Right lobe of liver (tissue), 6 donors: ENCODE results near the gene SLC24A4. TPM values are rescaled to one million over a fixed set of nuclear protein-coding genes. Genes with fewer than 3 reads are reported as not detected.

Experiments used
- ATAC-seq, 4 donors: fragments of 200-7000 bp; cut with Tn5 transposase; one replicate each; pipeline ENCODE4 v1.9.1; 2020; ENCODE audit warnings: mild to moderate bottlenecking in 4 of 4, moderate library complexity in 4 of 4
- DNase-seq, 3 donors: peaks; one replicate each; pipeline ENCODE4 v3.0.0-alpha.2; 2020
- H3K27ac ChIP-seq, 3 donors: fragments of 200-600 bp; one replicate each; pipeline ENCODE4 v1.8.0; 2022
- H3K27me3 ChIP-seq, 2 donors: fragments of 200-600 bp; one replicate each; pipeline ENCODE4 v1.8.0; 2022
- H3K36me3 ChIP-seq, 4 donors: fragments of 200-600 bp; sonication (generic) in 1 of 4; one replicate each; pipeline versions ENCODE4 v1.5.1 to v1.8.0; 2017 to 2022; ENCODE audit warnings: control low read depth in 1 of 4
- H3K4me1 ChIP-seq, 4 donors: fragments of 200-600 bp; sonication (generic) in 1 of 4; one replicate each; pipeline versions ENCODE4 v1.5.1 to v1.8.0; 2017 to 2022; ENCODE audit warnings: control low read depth in 1 of 4
- H3K4me3 ChIP-seq, 3 donors: fragments of 200-600 bp; one replicate each; pipeline ENCODE4 v1.8.0; 2022
- H3K9me3 ChIP-seq, 4 donors: fragments of 200-600 bp; sonication (generic) in 1 of 4; one replicate each; pipeline versions ENCODE4 v1.5.1 to v1.8.0; 2017 to 2022; ENCODE audit warnings: control low read depth in 1 of 4
- POLR2A ChIP-seq: fragments of 450-650 bp; IDR thresholded peaks from one replicate; pipeline ENCODE4 v1.6.1; 2017; ENCODE audit warnings: antibody characterized with exemption, mild to moderate bottlenecking
- WGBS: methylation state at CpG from one replicate; pipeline ENCODE4 v1.1.6; 2018; ENCODE audit warnings: low coverage, low lambda C conversion rate; ENCODE audit not compliant: insufficient coverage; ENCODE audit errors: missing lambda C conversion rate; 5-methylcytosine and 5-hydroxymethylcytosine counted together
- intact Hi-C, 2 donors: fragments of 100-400 bp; cut with DNase I; formaldehyde crosslinking; loops; one replicate each; pipeline versions ENCODE4 v1.11.2 to v1.14.1; 2022
- total RNA-seq, 6 experiments: library from RNA; depleted of rRNA in 2 of 6; stranded (reverse); fragments of >200 nt in 2 of 6; fragmentation: NEBNext Ultra II Directional in 3 of 6; extraction: Animal tissue kit (Norgen Biotek cat#: 25700) in 3 of 6; gene quantifications; one replicate each; pipeline versions ENCODE4 v1.1.0 to v1.2.4, GENCODE V29; 2016 to 2023
- TF ChIP-seq, protein P1 (sequence below), 4 donors: fragments of 200-600 bp in 3 of 4; fragments of 450-650 bp in 1 of 4; IDR thresholded peaks; one replicate each; pipeline versions ENCODE4 v1.5.1 to v1.8.0; 2016 to 2022; ENCODE audit warnings: antibody characterized with exemption in 4 of 4, mild to moderate bottlenecking in 2 of 4
- donor health status: DM: no; HTN: yes; CAD: no.
- donor health status: DM: no; HTN: no; CAD: no.
- donor health status: DM: no; HTN: no; CAD: no.
- donor health status: DM: no; HTN: yes; CAD: no.
- donor health status: DM: no; HTN: yes; CAD: no.

SLC24A4 gene
- total RNA-seq, 6 experiments from 2014 or later: 0.06 to 0.29 (median 0.21) TPM

DNA sequence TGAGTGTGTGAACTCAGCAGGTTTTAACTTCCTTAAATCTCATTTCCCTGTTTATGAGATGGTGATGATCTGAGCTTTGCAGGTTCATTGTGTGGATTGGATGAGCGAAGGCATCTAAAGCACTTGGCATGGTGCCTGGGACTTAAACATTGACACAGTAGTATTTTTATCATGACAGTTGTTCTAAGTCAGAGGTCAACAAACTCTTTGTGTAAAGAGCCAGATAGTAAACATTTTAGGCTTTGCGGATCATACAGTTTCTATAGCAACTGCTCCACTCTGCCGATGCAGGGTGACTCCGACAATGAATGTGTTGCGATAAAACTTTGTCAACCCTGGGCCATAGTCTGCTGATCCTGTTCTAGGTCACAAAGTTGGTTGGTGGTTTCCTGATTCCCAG is 25.2 kb downstream of the SLC24A4 start:
- no peak overlapping the region for H3K4me3 ChIP-seq
- H3K9me3 ChIP-seq: no peaks in the 10 kb centered on the region
- 27% methylated on average over 1 of the region's 5 CpGs for WGBS
- peak; percentile 33 to 91 (median 80) for ATAC-seq
- no peak for TF ChIP-seq POLR2A
- TF ChIP-seq, protein P1, sequence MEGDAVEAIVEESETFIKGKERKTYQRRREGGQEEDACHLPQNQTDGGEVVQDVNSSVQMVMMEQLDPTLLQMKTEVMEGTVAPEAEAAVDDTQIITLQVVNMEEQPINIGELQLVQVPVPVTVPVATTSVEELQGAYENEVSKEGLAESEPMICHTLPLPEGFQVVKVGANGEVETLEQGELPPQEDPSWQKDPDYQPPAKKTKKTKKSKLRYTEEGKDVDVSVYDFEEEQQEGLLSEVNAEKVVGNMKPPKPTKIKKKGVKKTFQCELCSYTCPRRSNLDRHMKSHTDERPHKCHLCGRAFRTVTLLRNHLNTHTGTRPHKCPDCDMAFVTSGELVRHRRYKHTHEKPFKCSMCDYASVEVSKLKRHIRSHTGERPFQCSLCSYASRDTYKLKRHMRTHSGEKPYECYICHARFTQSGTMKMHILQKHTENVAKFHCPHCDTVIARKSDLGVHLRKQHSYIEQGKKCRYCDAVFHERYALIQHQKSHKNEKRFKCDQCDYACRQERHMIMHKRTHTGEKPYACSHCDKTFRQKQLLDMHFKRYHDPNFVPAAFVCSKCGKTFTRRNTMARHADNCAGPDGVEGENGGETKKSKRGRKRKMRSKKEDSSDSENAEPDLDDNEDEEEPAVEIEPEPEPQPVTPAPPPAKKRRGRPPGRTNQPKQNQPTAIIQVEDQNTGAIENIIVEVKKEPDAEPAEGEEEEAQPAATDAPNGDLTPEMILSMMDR (IDR thresholded peaks at IDR 0.05): no peak
- intact Hi-C loops: no loop called here
- DNase-seq: no peak
- H3K27me3 ChIP-seq: no peaks in the 10 kb centered on the region
- no peaks in the 10 kb centered on the region for H3K36me3 ChIP-seq
- peaks cover 0 to 8% (median 0%) of the 10 kb centered on the region in 4 donors for H3K4me1 ChIP-seq
- no peak overlapping the region for H3K27ac ChIP-seq

DNA sequence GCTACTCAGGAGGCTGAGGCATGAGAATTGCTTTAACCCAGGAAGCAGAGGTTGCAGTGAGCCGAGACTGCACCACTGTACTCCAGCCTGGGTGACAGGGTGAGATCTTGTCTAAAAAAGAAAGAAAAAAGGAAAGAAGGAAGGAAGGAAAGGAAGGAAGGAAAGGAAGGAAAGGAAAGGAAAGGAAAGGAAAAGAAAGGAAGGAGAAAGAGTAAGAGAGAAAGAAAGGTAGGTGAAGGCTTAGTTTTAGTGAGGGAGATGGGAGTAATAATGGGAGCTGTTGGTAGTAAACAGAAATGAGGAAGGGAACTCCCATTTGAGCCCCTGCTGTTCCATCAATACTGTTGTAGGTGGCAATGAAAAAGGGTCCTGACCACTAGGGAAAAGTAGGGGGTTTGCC is 28.8 kb downstream of the SLC24A4 start:
- ATAC-seq: no peak
- Histone ChIP-seq H3K9me3 (no peaks in the 10 kb centered on the region), H3K27me3 (no peaks in the 10 kb centered on the region), H3K4me1 (peaks cover 0 to 8% (median 0%) of the 10 kb centered on the region in 4 donors), H3K36me3 (no peaks in the 10 kb centered on the region), H3K27ac (no peak overlapping the region), H3K4me3 (no peak overlapping the region)
- intact Hi-C loops: no loop called here
- 82% methylated on average over 1 of the region's 1 CpG for WGBS
- no peak for DNase-seq
- TF ChIP-seq, protein P1 (IDR thresholded peaks at IDR 0.05): no peak
- no peak for TF ChIP-seq POLR2A

DNA sequence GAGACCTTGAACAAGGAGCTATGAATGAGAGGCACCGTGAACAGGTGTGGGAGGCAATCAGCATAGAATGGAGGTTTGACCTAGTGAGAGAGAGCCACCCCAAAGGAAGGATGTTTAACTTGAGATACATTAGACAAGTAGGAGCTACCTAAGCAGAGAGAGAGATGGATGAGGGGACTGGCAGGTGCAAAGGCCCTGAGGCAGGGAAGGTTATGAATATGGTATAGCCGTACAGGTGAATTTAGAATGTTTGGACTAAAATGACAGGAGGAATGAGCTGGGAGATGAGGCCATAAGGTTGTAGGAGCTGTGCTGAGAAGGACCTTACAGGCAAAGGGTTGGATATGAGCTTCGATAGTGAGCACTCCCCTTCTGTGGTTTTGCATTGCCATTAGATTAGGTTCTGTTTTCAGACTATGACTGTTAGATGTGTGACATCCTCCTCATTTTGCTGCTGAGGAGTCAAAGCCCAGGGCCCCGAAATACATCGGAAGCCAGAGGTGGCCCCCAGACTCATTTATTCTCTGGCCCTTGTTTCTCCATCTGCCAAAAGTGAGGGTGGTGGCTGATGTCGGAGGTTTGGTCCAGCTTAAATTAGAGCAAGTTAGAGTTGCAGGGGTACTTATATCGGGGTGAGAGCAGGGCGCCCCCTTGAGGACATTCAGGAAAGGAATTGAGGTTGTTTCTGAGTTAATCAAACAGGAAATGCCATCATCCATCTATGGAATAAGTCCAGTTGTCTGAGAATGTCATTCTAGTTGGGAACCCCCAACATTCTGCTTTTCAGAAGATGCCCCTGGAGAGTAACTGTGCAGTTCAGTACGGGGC is 29.4 kb downstream of the SLC24A4 start:
- DNase-seq: no peak
- Histone ChIP-seq H3K36me3 (no peaks in the 10 kb centered on the region), H3K27ac (no peak overlapping the region), H3K4me1 (peaks cover 0 to 8% (median 0%) of the 10 kb centered on the region in 4 donors), H3K9me3 (no peaks in the 10 kb centered on the region), H3K4me3 (no peak overlapping the region), H3K27me3 (no peaks in the 10 kb centered on the region)
- intact Hi-C loops: no loop called here
- ATAC-seq: no peak
- TF ChIP-seq, protein P1 (IDR thresholded peaks at IDR 0.05): peak in 3 of 4 donors; percentile 6 to 23 (median 21)
- no peak for TF ChIP-seq POLR2A
- 40% methylated on average over 9 of the region's 9 CpGs for WGBS

DNA sequence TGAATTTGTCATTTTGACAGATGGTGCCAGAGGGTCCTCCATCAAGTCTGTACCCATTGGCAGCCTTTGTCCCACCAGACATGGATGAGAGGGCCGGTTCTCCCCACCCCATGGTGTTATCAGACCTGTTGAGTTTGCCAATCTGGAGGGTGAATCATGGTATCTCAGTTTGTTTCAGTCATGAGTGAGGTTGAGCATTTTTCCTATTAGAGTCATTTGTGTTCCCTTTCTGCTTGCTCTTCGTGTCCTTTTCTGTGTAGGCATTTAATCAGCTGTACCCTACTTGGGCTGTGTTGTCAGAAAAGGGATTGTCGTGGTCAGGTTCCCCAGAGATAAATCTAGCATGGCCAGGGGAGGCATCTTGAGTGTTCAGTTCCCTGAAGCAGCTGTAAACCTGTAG is 30.5 kb downstream of the SLC24A4 start:
- DNase-seq: no peak
- 52% methylated on average over 3 of the region's 3 CpGs for WGBS
- H3K4me3 ChIP-seq: no peak overlapping the region
- TF ChIP-seq, protein P1 (IDR thresholded peaks at IDR 0.05): no peak
- no peak for TF ChIP-seq POLR2A
- H3K36me3 ChIP-seq: no peaks in the 10 kb centered on the region
- no peaks in the 10 kb centered on the region for H3K9me3 ChIP-seq
- no peaks in the 10 kb centered on the region for H3K27me3 ChIP-seq
- ATAC-seq: no peak
- H3K4me1 ChIP-seq: peaks cover 0 to 2% (median 0%) of the 10 kb centered on the region in 4 donors
- no peak overlapping the region for H3K27ac ChIP-seq
- intact Hi-C loops: no loop called here
